GM19455 (cell line): ENCODE results near the gene NPBWR2.
"Not testable (repeated sequence)": the region's sequence is repeated elsewhere in the genome, so short reads cannot be mapped to it uniquely, and the experiment has no call there.

Experiments used
- ATAC-seq: cut with Tn5 transposase; IDR thresholded peaks from one replicate; pipeline ENCODE4 v1.9.1; 2021; ENCODE audit not compliant: unreplicated experiment

Gene NPBWR2

DNA sequence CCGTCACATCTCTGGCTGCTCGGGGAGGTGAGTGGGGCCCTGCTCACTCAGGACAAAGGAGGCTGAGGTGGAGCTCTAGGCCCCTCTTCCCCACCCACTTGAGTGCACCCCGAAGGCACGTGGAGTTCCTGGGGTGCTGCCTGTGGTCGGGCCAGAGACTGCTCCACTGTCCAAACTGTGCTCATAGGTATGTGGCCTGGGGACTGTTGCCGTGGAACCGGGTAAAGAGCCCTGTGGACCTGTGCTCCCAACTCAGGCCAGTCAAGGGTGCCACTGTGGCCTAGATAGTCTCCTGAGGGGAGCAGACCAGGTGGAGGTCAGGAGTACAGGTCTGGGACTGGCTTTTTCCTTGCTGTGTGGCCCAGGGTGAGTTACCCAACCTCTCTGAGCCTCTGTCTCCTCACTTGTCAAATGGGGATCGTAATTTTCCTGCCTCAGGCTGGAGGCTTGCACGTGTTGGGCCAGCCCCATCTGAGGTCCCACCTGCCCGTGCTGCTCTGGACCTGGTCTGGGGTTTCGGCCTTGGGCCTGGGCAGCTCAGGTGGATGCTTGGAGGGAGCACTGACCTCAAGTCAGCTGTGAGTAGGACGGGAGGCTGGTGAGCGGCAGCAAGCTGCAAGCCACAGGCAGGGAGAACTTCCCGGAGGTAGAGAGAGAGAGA, 12.4 kb upstream of the NPBWR2 start:
- no peak for ATAC-seq

DNA sequence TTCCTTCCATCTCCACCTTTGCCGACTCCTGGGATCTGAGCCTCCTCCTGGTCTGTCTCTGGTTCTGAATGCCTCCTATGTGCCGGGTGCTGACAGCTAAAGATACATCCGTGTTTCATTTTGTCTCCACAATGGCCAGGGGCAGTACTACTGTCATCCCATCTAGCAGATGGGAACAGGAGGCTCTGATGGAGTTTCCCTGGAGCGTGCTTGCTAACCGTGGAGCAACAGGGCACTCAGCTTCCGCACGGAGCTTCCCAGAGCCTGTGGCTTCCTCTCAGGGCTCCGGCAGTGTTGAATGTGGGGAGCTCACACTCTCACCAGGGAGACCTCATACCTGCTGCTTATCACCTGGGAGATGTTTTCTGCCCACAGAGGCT, 11.9 kb upstream of the NPBWR2 start:
- no peak for ATAC-seq

DNA sequence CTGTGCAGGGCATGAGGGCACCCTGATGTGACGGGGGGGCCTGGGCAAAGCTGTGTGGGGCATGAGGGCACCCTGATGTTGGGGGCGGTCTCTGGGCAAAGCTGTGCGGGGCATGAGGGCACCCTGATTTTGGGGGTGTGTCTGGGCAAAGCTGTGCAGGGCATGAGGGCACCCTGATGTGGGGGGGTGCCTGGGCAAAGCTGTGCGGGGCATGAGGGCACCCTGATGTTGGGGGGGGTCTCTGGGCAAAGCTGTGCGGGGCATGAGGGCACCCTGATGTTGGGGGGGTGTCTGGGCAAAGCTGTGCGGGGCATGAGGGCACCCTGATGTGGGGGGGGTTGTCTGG, 10.0 kb upstream of the NPBWR2 start:
- ATAC-seq = not testable (repeated sequence)

DNA sequence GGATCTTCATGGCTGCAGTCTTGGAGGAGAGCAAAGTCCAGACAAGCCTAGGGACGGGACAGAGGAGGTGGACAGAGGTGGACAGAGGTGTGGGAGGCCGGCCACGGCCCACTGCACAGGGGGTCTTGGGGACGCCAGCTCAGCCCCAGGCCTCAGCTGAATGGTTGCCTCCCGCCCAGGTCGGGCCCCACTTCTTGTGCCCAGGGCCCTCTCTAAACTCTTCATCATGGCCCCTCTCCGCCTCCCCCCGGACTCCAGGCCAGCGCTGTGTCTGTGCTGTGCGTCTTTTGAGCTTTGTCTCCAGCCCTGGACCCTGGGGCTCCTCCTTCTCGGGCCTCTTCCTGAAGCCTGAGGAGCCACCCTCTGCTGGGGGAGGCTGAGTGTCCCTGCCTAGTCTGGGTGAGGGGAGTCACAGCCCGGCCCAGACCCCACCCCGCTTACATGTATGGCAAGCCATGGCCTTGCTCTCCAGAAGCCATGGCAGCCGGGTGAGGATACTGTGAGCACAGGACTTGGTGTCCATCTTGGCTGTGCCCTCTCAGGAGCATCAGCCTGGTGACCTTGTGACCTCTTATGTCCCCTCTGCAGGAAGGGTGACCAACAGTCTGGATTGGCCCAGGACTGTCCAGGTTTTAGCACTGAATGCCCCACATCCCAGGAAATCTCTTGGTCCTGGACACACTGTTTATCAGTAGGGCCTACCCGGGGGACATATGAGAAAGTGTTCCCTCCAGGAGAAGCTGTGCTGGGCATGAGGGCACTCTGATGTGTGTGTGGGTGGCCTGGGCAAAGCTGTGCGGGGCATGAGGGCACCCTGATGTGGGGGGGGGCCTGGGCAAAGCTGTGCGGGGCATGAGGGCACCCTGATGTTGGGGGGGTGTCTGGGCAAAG, 9.4 kb upstream of the NPBWR2 start:
- no peak for ATAC-seq

DNA sequence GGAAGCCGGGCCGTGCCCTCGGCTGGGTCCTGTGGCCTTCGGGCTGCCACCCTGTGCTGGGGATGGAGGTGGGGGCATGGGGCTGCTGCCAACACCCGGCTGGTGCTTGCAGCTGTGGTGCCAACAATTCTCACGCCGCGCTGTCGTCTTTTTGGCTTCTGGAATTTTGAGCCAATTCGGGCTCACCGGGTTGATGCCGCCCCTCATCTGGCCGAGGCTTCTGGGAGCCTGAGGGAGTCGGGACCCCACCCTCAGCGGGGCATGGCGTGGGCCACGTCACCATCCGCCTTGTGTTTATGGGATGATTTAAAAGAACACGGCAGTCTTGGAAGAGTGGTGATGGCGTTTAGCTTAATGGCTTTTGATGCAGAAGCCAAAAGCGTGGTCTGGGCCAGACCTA, 8.7 kb upstream of the NPBWR2 start:
- no peak for ATAC-seq

DNA sequence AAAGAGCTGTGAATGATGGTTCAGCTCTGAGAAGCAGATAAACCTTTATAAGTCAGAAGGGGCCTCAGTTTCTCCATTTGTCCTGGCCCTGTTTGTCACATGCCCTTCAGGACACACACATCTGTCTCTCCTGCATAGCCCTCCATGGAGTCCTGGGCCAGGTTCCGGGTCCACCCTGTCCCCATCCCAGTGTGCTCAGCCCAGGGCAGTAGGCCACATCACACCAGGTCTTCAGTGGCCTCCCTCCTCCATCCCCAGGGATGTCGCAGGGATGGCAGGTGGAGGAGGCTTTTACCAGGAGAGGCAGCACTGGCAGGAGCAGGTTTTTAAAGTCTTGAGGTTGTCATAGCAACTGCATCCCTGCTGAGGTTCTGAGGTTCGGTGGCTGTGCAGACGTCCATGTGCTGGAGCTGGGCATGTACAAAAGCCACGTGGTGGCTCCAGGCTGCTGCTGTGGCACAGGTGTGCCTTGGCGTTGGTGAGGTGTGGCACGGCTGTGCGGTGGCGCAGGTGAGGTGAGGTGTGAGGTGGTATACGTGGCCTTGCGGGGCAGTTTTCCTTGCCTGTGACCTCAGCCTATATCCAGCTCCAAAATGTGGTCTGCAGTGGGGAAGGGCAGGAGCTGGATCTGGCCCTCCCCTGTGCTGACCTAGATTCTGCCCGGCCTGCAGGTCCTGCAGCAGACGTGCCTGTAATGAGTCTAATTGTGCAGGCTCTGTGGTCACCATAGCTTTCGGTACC, 8.0 kb upstream of the NPBWR2 start:
- ATAC-seq = no peak

DNA sequence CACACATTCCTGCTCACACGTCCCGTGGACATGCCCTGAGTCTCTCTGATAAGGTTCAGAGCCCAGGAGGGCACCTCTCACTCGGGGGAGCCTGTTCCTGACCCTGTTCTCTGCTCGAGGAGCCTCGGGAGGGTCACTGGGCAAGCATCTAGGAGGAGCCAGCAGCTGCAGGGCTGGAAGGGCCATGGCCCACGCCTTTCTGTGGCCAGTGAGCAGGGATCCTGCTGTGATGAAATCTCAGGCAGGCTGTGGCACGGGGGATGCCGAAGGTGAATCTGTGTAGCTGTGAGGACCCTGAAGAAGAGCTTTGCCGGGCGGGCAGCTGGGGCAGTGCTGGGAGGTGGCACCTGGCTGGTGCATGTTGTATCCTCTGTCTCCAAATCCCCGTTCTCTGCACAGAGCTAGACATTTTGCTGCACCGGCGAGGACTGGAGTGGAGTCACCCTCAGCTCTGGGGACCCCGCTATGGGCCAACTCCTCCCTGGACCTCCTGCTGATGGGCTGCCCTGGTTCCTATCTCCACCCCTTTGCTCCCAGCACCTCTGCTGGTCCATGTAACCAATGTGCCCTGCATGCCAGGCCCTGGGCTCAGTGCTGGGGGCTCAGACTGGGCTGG, 7.1 kb upstream of the NPBWR2 start:
- ATAC-seq = no peak

DNA sequence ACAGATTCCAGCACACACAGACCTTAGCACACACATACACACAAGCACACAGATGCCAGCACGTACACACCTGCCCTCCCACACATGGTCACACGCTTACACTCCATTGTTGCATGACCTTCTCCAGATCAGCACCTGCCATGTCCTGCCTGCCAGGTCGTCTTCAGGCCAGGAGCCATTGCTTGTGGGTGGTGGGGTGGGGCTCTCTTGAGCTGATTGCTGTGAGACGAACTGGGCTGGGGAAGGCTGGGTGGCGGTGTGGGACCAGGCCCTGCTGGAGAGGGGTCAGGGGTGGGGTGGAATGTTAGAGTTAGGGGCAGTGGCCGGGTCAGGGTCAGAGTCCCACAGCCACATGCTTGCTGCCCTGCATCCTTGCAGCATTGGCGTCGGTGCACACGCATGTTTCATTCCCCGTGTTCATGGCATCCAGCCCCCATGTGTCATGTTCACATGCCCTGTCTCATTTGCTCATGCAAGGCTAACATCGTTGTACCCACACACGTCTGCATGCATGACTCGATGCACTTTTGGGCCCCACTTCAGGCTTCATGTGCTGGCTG, 6.5 kb upstream of the NPBWR2 start:
- ATAC-seq = no peak

DNA sequence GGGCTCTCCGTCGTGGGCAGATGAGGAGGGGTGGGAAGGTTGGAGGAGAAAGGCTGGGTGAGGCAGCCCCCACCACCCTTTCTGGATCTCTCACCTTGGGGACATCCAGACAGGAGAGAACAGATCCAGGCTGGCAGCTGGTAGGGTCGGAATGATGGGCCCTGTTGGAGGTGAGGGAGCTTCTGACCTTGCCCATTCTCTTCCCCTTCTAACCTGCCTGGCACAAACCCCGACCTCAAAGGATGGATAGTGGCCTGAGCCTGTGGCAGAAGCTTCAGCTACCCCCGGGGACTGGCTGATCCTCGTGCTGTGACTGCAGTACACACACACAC, 6.0 kb upstream of the NPBWR2 start:
- ATAC-seq = no peak

DNA sequence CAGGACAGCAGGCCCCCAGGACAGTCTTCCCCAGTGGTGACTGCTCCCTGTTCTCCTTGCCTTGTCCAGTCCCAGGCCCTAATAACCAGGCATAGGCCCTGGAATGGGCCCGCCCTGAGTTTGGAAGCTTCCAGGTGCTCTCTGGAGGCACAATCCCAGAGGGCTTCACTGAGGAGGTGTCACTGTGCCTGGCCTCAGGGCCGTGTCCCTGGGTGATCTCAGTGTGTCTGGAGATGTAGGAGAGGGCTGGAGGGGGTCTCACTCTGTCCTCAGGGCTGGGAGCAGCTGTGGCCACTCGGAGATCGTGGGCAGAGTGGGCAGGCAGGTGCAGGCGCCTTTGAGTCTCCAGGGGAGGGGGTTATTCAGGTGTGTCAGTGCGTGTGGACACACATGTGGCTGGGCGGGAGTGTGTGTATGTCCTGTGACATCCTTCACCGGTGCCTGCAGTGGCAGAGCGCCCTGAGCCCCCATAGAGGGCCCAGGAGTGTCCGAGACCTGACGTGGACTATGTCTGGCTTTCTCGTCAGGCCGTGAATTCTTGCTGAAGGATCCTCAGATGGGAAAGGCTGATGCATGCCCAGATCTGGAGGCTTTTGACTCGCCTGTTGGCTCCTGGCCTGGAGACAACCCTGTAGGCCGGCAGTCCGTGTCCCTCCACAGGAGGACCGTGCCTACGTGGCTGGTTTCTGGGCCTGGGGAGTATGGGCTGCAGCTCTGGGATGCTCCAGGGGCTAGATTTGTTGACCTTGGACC, 5.5 kb upstream of the NPBWR2 start:
- no peak for ATAC-seq

DNA sequence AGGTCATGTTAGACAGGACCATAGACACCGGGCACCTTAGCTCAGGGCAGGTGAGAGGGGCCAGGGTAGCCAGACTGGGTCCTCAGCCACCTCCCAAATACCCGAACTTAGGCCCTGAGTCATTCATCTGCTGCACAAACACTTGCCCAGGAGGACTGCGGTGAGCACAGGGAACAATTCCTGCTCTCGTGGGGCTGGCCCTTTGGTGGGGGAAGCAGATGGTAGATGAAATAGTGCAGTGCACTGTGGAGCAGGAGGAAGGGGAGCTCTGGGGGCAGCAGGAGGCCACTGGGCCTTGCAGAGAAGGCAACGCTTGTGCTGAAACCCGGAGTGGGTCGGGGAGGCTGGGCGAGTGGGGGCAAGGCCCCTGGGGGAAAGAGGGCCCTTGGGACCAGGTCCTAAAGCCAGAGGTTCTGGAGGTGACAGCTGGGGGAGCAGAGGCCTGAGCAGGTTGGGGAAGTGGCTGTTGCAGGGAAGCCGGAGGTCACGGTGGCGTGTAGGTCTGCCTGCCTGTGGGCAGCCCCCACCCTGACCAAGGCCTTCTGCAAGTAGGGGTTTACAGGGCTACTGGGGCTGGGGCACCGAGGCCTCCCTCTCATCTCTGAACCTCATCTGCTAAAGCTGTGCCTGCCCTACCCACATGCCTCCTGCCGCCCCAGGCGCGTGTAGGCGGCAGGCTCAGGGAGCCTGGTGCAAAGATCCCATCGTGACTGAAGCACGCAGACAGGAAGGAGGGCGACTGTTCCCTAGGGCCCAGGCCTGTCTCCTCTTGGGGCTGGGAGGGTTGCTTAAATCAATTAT, 4.7 kb upstream of the NPBWR2 start:
- no peak for ATAC-seq

DNA sequence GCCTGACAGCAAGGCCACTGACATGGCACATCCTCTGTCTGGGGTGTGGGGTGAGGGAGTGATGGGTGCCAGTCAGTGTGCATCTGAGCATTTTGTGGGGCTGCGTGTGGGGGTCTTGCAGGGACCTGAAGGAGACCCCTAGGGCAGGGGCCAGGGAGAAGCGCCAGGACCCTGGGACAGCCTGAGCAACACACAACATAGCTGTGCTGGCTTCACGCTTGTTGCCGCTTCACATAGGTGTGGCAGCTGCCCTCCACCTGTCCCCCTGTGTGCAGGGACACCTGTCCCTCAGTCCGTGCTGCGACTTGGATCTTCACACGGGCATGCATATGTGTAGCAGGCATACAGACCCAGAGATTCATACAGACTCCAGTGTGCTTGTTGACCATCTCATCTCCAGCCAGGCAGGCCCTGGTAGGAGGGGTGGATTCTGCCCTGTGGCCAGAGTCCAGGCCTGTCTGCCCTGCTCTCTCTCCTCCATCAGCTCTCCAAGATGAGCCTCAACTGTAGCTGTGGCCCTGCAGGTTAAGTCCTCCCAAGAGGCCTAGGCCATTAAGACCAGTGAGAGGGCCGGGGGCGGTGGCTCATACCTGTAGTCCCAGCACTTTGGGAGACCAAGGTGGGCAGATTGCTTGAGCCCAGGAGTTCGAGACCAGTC, 3.2 kb upstream of the NPBWR2 start:
- no peak for ATAC-seq

DNA sequence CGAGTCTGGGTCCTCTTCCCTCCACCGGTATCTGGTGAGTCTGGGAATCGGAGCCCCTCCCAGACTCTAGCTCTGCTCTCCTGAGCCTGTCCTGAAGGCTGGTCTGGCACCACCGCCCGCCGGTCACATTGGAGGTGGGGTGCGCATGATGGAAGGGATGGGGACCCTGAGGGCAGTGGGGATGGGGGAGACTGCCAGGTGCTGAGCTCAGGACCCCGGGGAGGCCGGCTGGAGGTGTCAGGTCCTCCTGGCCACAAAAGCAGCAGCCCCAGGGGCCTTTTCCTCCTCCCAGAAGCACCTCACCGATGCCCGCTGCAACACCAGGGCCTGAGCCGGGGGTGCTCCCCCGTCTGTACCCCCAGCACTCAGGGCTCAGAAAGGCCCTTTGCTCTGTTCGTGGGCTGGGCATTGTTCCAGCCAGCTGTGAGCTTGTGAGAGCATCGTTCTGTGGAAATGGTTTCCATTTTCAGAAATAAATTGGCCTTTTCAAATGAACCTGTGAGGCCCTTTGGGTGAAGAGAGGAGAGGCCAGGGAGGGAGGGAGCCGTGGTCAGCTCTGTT, 2.5 kb upstream of the NPBWR2 start:
- no peak for ATAC-seq

DNA sequence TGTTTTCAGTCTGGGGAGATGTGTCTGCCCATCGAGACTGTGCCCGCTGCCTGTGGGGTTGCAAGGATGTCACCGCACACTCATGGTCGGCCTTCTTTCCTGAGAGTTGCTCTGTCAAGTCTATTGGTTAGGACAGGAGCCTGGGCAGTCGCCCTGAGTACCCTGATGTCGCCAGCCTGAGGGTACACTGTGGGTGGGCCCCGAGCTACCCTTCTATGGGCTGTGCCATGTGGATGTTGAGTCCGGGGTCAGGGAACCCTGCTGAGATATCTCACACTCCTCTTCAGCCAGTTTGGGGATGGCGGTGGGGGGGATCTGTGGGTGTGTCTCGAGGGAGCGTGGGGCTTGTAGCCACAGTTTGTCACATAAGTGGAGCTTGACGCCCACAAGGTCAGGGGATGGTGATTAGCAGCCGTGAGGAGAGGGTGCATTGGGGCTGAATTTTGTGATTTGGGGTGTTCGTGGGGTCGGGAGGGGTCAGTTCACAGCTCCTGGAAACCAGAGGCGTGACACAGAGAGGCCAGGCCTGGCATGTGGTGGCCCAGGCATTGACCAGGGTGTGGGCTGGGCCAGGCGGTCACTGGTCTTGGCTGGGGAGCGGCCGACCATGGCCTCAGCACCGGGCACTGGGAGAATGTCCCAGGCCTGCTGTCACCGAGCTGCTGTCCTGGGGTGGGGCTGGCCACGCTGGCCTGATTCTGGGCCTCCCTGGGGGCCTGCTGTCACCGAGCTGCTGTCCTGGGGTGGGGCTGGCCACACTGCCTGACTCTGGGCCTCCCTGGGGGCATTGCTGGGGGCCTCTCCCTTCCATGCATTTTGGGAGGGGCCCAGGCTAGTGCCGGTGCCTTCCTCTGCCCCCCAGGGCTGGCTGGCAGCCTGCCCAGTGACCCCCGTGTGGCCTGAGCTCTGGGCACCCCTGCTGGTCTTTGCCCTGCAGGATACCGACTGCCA, 1.6 kb upstream of the NPBWR2 start:
- ATAC-seq = no peak

DNA sequence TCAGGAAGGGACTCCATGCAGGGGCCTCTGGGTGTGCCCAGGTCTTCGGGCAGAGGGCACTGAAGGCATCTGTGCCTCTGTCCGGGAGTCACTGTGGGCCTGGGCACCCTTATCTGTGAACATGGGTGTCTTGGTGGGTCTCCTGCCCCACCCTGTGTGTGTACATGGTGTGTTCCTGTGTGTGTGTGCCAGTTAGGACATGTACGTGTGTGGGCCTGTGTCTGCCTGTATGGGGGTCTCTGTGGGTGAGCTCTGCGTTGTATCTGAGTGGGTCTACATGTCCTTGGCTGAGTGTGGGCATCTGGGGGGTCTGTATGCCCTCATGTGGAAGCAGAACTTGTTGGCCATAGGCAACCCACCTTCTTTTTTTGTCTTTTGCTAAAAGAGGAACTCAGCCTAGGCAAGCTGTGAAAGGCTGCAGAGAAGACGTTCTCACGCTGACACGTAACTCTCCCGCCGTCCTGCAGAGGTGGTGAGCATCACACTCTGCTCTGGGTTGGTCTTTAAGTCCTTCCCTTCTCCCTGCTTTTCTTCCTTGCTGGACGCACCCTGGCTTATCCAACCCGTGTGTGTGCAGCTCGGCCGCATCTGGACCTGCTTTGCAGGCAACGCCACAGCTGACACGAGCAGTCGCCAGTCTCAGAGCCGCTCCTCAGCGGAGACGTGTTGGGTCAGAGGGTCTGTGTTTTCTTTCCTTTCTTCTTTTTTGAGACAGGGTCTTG, 532 bp upstream of the NPBWR2 start:
- no peak for ATAC-seq

DNA sequence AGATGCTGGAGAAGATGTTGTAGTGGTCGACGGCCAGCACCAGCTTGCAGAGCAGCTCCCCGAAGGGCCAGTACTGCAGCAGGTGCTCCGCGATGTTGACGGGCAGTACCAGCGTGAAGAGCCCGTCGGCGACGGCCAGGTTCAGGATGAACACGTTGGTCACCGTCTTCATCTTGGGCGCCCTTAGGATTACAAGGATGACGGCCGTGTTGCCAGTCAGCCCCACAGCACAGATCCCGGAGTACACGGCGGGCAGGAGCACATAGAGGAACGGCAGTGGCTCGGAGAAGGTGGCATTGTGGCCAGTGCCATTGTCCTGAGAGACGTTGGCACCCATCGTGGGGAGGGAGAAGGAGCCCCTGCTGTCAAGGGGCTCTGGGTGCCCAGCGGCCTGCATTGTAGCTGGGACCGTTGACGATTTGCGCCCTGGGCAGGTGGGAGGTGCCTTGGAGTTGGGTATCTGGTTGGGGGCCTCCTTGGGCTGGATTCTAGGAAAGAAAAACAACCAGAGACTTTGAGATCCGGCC, 867 bp downstream of the NPBWR2 start:
- ATAC-seq = no peak

DNA sequence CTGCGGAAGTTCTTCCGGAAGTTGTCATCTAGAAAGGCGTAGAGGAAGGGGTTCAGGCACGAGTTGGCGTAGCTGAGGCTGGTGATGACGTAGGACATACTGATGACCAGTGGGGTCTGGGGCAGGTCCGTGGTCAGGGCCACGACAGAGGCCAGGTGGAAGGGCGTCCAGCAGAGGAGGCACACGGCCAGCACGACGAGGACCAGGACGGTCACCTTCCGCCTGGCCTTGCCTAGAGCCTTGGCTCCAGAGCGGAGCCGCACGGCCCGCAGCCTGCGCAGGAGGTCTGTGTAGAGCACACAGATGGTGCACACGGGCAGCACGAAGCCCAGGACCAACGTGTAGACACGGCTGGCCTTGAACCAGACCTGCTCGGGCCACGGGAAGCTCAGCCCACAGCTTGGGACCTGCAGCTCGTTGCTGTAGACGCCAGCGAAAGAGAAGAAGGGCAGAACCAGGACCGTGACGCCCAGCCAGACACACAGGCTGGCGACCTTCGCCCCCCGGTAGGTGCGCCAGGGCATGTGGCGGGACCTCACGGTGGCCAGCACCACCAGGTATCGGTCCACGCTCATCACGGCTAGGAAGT, 1.4 kb downstream of the NPBWR2 start:
- no peak for ATAC-seq
